CD4-positive, alpha-beta T cell (primary cell): ENCODE measurements around the gene PMS1. TPM values are rescaled to one million over a fixed set of nuclear protein-coding genes. Genes with fewer than 3 reads are reported as not detected.

Experiments used
- ATAC-seq: fragments of 200-7000 bp; cut with Tn5 transposase; one replicate; pipeline ENCODE4 v1.10.0; 2022; ENCODE audit warnings: mild to moderate bottlenecking; ENCODE audit not compliant: poor library complexity
- CTCF ChIA-PET: fragments of 350-600 bp; sonication (Branson Sonifier 250); formaldehyde crosslinking; loops from one replicate; lab custom pipeline; 2021; ENCODE audit warnings: antibody characterized with exemption, inconsistent platforms; lab: Charles Lee
- POLR2A ChIA-PET: fragments of 350-600 bp; sonication (Branson Sonifier 250); formaldehyde crosslinking; loops from one replicate; lab custom pipeline; 2021; ENCODE audit warnings: antibody characterized with exemption, inconsistent platforms; lab: Charles Lee
- DNase-seq, 14 experiments: peaks; one replicate each; pipeline ENCODE4 v3.0.0-alpha.2; 2013 to 2020; ENCODE audit warnings: mixed read lengths in 2 of 14
- H3K27ac ChIP-seq, 2 donors: one replicate each; pipeline versions ENCODE4 v1.5.1 to v1.7.0; 2013; ENCODE audit warnings: low read length in 2 of 2, low read depth in 1 of 2, mild to moderate bottlenecking in 1 of 2
- H3K27me3 ChIP-seq, 2 experiments: 1 replicate in 1 of 2; 2 replicates in 1 of 2; pipeline versions ENCODE4 v1.6.1 to v1.7.0; 2013; ENCODE audit warnings: low read length in 2 of 2, control low read depth in 1 of 2, mild to moderate bottlenecking in 1 of 2, moderate library complexity in 1 of 2; ENCODE audit not compliant: insufficient read depth in 2 of 2, control insufficient read depth in 1 of 2
- H3K36me3 ChIP-seq: one replicate; pipeline ENCODE4 v1.6.1; 2013; ENCODE audit warnings: low read length, control low read depth; ENCODE audit not compliant: insufficient read depth
- H3K4me1 ChIP-seq: one replicate; pipeline ENCODE4 v1.6.1; 2013; ENCODE audit warnings: low read length, control low read depth; ENCODE audit not compliant: insufficient read depth
- H3K4me3 ChIP-seq: one replicate; pipeline ENCODE4 v1.5.1; 2013; ENCODE audit warnings: mild to moderate bottlenecking, low read length, moderate library complexity
- H3K9me3 ChIP-seq, 2 experiments: 1 replicate in 1 of 2; 2 replicates in 1 of 2; pipeline versions ENCODE4 v1.6.1 to v1.7.0; 2013; ENCODE audit warnings: low read length in 2 of 2, mild to moderate bottlenecking in 2 of 2, control low read depth in 1 of 2, moderate library complexity in 1 of 2; ENCODE audit not compliant: control insufficient read depth in 1 of 2, insufficient read depth in 1 of 2
- H3K27ac Mint-ChIP-seq: one replicate; pipeline ENCODE4 v1.8.0; 2020; ENCODE audit warnings: mixed read lengths
- H3K27me3 Mint-ChIP-seq: one replicate; pipeline ENCODE4 v1.8.0; 2021; ENCODE audit warnings: mixed read lengths
- H3K36me3 Mint-ChIP-seq: one replicate; pipeline ENCODE4 v1.8.0; 2021; ENCODE audit warnings: low read depth, mixed read lengths
- H3K4me1 Mint-ChIP-seq: one replicate; pipeline ENCODE4 v1.8.0; 2021; ENCODE audit warnings: low read depth, mixed read lengths
- H3K4me3 Mint-ChIP-seq: one replicate; pipeline ENCODE4 v1.8.0; 2020; ENCODE audit warnings: mild to moderate bottlenecking, mixed read lengths
- H3K9me3 Mint-ChIP-seq: one replicate; pipeline ENCODE4 v1.8.0; 2020; ENCODE audit warnings: mixed read lengths
- intact Hi-C, 2 experiments: fragments of 100-400 bp; cut with DNase I in 1 of 2; cut with micrococcal nuclease in 1 of 2; formaldehyde crosslinking; loops; one replicate each; pipeline versions ENCODE4 v1.15.1 to v1.9.0; 2023 to 2025; cut with DNase I, micrococcal nuclease
- total RNA-seq, 174 experiments: library from RNA in 2 of 174; stranded (reverse) in 2 of 174; gene quantifications; one replicate each; pipeline ENCODE4 v1.2.3 and lab custom pipeline; 2021 to 2026
- TF ChIP-seq, protein P1 (sequence below): fragments of 200-600 bp; IDR thresholded peaks from one replicate; pipeline ENCODE4 v1.8.0; 2022; ENCODE audit warnings: antibody characterized with exemption, mild to moderate bottlenecking

The PMS1 gene
- total RNA-seq, 2 experiments from 2014 or later: 9.6 to 9.8 TPM

DNA sequence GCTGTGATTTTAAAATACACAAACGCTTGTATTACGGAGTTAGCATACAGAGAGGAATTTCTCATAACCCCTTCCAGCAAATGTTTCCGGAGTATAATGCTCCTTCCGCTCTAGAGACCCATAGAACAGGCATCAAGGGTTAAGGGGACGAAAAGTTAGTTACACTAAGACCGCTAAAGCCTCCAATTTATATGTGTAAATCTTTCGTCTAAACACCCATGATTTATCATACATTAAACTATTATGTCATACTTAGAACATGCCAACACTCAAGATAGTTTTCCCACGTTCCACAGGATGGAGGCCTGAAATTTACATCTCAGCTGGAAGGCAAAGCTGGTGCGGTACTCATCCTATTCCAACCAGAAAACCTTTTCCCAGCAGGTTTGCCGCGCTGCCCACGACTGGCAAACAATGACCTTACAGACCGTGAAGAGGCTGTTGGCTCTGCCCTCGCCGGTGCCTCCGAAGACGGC lies 761 bp upstream of the PMS1 start:
- Mint-ChIP-seq H3K36me3 (peaks cover 72% of the 10 kb centered on the region), H3K27ac (peak overlapping the region; percentile 99), H3K4me3 (peak overlapping the region; percentile 99), H3K27me3 (no peaks in the 10 kb centered on the region), H3K9me3 (no peaks in the 10 kb centered on the region), H3K4me1 (peaks cover 58% of the 10 kb centered on the region)
- peaks cover 29% of the 10 kb centered on the region for H3K36me3 ChIP-seq
- POLR2A ChIA-PET: interaction anchor here (0.8 to 4.2 kb wide), 11 partner anchors 9 to 1098 kb away, joined by 3 to 96 read pairs (median 6); partner anchors contain the start of genes ASNSD1, OSGEPL1, SLC40A1 and WDR75
- TF ChIP-seq, protein P1, sequence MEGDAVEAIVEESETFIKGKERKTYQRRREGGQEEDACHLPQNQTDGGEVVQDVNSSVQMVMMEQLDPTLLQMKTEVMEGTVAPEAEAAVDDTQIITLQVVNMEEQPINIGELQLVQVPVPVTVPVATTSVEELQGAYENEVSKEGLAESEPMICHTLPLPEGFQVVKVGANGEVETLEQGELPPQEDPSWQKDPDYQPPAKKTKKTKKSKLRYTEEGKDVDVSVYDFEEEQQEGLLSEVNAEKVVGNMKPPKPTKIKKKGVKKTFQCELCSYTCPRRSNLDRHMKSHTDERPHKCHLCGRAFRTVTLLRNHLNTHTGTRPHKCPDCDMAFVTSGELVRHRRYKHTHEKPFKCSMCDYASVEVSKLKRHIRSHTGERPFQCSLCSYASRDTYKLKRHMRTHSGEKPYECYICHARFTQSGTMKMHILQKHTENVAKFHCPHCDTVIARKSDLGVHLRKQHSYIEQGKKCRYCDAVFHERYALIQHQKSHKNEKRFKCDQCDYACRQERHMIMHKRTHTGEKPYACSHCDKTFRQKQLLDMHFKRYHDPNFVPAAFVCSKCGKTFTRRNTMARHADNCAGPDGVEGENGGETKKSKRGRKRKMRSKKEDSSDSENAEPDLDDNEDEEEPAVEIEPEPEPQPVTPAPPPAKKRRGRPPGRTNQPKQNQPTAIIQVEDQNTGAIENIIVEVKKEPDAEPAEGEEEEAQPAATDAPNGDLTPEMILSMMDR: no peak
- H3K4me1 ChIP-seq: peaks cover 28% of the 10 kb centered on the region
- CTCF ChIA-PET: interaction anchor here (1.2 to 3.1 kb wide), 3 partner anchors 10 to 21 kb away, joined by 3 to 16 read pairs (median 10); partner anchors contain the start of gene OSGEPL1
- DNase-seq (peak in 2 of 14 experiments; percentile 52 to 59), ATAC-seq (peak; percentile 1)
- H3K4me3 ChIP-seq: peak overlapping the region; percentile 84
- peak overlapping the region; percentile 90 to 93 for H3K27ac ChIP-seq
- no peaks in the 10 kb centered on the region for H3K9me3 ChIP-seq
- intact Hi-C loops: loop anchor here (2.0 to 10.0 kb wide), 9 partner anchors 19 to 1231 kb away; partner anchors contain the start of genes ASNSD1 (in 1 of the 2), HIBCH (in 1 of the 2), NAB1 (in 1 of the 2) and NEMP2 (in 1 of the 2)
- H3K27me3 ChIP-seq: no peaks in the 10 kb centered on the region

- Histone ChIP-seq H3K27me3 (no peaks in the 10 kb centered on the region), H3K36me3 (peaks cover 17% of the 10 kb centered on the region), H3K4me1 (no peaks in the 10 kb centered on the region), H3K27ac (peak overlapping the region in 1 of 2 donors; percentile 35), H3K4me3 (peak overlapping the region; percentile 42), H3K9me3 (no peaks in the 10 kb centered on the region)
- peaks cover 47% of the 10 kb centered on the region for H3K36me3 Mint-ChIP-seq
- H3K9me3 Mint-ChIP-seq: no peaks in the 10 kb centered on the region
- H3K4me3 Mint-ChIP-seq: peak overlapping the region; percentile 65
- H3K4me1 Mint-ChIP-seq: peaks cover 9% of the 10 kb centered on the region
- TF ChIP-seq, protein P1: no peak
- peak in 3 of 14 experiments; percentile 57 to 75 (median 65) for DNase-seq
- no peaks in the 10 kb centered on the region for H3K27me3 Mint-ChIP-seq
- intact Hi-C loops: no loop called here
- ChIA-PET POLR2A (no interaction called here), CTCF (interaction anchor here (0.9 to 5.5 kb wide), 2 partner anchors 18 to 28 kb away, joined by 3 to 23 read pairs; partner anchors contain the start of gene OSGEPL1)
- H3K27ac Mint-ChIP-seq: peak overlapping the region; percentile 36
- ATAC-seq: no peak
These were observed 7.2 kb downstream of the PMS1 start for GRCh38 chr2:189791338-189792042.

DNA sequence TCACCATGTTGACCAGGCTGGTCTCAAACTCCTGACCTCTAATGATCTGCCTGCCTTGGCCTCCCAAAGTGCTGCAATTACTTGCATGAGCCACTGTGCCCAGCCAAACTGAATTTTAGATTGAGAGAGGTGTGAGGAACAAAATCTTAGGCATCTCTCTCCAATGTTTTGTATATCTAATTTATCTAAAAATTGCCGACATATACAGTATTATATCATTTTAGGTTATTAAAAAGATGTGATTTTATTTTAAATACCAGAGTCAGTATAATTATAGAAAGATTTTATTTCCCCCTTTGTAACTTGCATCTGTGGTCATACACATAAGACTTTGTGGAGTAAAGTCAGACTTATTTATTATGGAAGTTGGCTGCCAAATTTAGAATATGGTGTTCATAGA lies 10.1 kb downstream of the PMS1 start:
- H3K9me3 ChIP-seq: no peaks in the 10 kb centered on the region
- ATAC-seq (no peak), DNase-seq (no peak)
- peaks cover 33% of the 10 kb centered on the region for H3K36me3 ChIP-seq
- POLR2A ChIA-PET: no interaction called here
- Mint-ChIP-seq H3K36me3 (peaks cover 66% of the 10 kb centered on the region), H3K4me3 (no peak overlapping the region), H3K27me3 (no peaks in the 10 kb centered on the region), H3K27ac (no peak overlapping the region), H3K4me1 (peaks cover 6% of the 10 kb centered on the region), H3K9me3 (no peaks in the 10 kb centered on the region)
- no peaks in the 10 kb centered on the region for H3K4me1 ChIP-seq
- no peaks in the 10 kb centered on the region for H3K27me3 ChIP-seq
- no peak overlapping the region for H3K27ac ChIP-seq
- CTCF ChIA-PET: interaction anchor here (0.6 kb wide), 1 partner anchor 31 kb away, joined by 3 read pairs; no protein-coding TSS in a partner anchor
- no peak overlapping the region for H3K4me3 ChIP-seq
- intact Hi-C loops: no loop called here
- TF ChIP-seq, protein P1: no peak
